CD4-positive, alpha-beta T cell treated with Interleukin-4 for 1 hour (primary cell): ENCODE data around the gene SIX2.
"Not testable (repeated sequence)": the region's sequence is repeated elsewhere in the genome, so short reads cannot be mapped to it uniquely, and the experiment has no call there.

ENCODE experiments used
- DNase-seq, 2 donors: peaks; one replicate each; pipeline ENCODE4 v3.0.0-alpha.2; 2020 to 2022

Gene SIX2

DNA sequence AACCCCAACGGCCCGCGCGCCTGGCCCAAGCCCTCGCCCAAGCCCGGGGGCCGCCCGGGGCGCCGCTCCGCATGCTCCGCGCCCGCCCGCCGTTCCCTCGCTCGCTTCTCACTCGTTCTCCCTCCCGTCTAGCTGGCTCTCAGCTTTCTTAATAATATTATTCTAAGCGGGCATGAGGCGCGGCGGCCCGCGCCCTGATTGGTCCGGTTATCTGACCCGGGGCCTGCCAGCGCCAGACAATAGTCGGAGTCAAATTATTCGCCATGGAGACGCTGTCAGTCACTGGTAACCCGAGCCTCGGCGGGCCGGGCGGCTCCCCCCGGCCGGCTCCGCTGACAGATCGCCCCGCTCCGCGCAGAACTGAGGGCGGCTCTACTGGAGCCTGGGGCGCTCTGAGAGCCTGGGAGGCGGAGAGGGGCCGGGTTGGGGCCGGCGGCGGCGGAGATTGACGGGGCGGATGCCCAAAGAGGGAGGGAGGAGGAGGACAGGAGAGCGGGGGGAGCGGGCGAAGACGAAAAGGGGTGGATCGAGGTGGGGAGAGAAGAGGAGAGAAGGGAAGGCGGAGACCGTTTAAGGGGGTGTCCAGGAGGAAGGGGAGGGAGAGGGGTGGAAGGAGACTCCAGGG, at the start of gene SIX2:
TSS of gene SIX2 (minus strand) at position 150 of the 625 bp plus-strand sequence. CDS start 342 bp downstream, outside the sequence.
- no peak for DNase-seq

DNA sequence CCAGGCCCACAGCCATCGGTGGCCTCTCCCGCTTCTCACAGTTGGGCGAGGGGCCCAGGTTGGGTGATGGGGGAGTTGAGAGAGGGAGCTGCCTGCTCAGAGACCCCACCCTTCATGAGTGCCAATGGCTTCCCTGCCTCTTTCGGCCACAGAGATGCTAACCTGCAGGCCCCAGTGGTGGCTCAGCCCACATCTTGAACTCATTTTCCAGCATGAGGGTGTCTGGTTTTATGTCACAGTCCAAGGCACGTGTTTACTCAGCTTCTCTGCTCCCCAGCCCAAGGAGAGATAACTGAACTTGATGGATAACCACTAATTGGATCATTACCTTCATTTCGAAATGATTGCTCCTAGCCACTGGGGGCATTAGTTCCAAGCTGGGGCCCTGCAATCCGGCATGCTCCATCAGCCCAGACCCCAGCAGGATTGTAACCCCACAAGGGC, 45.9 kb upstream of the SIX2 start:
- no peak for DNase-seq

DNA sequence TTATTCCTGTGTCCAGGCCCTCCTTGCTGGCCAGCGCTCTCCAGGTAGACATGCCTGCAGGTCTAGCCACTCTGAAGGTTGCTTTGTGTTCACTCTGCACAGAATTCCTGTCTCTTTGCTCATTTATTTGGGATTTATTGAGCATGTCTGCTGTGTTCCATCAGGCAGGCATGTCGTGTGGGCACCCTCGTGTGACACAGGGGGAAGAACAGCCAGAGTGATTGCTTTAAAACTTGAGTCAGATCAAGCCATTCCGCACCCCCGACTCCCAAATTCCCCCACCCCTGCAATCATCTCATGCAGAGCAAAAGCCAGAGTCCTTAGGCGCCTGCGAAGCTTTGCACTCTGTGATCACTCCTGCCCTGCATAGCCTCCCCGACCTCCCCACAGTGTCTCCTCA, 44.7 kb upstream of the SIX2 start:
- no peak for DNase-seq

DNA sequence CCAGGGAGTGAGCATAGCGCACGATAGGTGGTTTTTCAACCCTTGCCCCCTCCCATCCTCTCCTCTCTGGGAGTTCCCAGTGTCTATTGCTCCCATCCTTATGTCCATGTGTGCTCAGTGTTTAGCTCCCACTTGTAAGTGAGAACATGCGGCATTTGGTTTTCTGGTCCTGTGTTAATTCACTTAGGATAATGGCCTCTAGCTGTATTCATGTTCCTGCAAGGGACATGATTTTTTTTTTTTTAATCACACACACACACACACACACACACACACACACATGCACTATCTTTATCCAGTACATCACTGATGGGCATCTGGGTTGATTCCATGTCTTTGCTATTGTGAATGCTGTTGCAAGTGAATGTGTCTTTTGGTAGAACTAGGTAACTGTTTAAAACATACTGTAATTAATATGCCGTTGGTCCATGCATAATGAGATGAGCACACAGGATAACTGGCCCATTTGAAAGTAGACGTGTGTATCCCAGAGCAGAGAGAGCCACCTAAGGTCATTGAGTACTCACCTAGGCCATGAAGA, 43.2 kb upstream of the SIX2 start:
- no peak for DNase-seq

DNA sequence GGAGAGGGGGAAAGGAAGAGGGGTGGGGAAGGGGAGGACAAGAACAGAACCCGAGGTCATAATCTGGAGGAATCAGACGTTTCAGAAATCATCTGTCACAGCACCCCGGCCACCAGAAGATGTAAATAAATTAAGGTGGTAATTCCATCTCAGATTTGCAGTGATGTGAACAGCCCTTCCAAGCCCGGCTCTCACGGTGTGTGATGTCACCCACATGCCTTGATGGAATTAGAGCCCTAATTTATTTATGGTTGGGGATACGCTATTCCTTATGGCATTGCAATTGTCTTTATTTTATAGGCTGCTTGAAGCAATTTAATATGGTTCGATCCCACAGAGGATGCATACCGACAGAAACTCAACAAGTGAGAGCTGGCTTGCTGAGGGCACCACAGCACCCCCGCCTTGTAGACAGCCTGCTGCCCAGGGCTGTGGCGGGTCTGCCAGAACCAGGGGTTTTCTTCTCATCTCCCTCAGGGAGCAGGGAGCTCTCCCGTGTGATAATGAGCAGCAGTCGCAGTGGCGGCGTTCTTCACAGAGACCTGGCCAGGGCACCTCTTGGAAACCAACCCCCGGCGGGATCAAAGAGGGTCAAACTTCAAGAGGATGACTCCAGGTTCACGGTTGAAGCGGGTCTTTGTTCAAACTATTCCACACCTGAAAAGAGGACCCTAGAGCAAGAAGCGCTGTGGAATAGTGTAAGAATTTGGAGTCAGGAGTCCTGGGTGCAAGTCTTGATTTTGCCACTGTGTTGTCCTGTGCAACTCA, 40.5 kb upstream of the SIX2 start:
- DNase-seq: no peak

DNA sequence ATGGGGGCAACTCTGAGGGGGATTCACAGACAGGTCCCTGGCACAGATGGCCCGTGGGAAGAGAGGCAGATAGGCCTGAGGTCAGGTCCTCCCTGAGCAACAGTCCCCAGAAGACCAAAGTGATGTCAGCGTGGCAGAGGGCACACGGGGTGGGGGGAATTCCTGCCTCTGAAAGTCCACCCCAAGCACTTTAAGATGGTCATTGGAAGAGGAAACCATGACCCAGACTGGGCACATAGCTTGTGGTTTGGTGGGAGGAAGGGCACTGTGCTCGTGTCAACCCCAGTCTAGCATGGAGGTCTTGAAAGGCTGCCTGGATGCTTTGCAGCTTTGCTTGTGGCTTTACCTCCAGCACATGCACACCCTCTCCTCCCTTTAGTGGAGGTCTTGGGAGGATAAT, 38.0 kb upstream of the SIX2 start:
- no peak for DNase-seq

DNA sequence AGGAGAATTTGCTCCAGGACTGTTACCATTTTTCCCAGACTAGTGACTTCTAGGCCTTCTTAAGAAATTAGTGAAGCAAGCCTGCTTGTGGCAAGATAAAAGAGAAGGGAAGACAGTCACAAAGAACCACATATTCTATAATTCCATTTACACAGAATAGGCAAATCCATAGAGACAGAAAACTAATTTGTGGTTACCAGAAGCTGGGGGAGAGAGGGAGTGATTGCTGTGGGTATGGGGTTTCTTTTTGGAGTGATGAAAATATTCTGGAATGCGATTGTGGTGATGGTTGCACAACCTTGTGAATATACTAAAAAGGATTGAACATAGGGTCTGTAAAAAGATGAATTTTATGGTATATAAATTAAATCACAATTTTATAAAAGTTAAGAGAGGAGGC, 37.5 kb upstream of the SIX2 start:
- DNase-seq: no peak

DNA sequence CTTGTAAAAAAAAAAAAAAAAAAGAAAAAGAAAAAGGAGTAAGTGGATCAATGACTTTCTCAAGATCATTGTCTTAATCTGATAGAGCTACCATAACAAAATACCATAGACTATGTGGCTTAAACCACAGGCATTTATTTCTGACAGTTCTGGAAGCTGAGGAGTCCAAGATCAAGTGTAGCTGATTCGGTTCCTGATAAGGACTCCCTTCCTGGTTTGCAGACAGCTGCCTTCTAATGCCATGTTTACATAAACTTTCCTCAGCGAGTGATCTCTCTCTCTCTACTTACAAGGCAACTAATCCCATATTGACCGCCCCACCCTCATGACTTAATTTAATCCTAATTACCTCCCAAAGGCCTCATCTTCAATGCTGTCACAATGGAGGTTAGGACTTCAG, 36.5 kb upstream of the SIX2 start:
- DNase-seq: no peak

DNA sequence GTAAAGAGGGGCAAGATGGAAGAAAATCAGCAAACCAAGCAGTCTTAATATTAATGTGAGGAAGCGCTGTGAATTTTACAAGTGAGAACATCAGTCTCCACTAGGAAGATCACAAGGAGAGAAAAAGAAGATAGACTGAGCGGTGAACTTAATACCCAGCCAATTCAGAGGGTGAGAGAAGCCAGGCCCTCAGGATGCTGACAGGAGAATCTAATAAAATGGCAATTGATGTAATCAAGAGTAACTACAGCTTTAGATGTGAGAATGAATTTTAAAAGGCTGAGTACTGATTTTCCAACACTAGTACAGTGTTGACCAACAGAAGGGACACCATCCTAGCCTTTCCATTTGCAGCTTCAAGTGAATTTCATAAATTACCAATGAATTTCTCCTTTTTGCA, 35.7 kb upstream of the SIX2 start:
- DNase-seq: no peak

DNA sequence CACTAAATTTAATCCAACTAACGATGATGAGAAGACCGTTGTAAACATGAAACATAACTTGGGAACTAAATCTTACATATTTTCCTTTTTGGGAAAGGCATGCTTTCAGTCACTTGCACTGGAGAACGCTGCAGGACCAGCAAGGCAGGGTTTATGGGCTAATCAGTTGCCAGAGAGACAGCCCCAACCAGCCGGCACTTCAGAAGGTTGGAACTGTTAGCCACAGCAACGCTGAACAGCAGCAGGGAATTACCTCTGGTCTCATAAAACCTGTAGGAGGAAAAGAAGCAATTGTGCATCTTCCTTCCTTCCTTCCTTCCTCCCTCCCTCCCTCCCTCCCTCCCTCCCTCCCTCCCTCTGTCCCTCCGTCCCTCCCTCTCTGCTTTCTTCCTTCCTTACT, 33.9 kb upstream of the SIX2 start:
- DNase-seq: no peak

DNA sequence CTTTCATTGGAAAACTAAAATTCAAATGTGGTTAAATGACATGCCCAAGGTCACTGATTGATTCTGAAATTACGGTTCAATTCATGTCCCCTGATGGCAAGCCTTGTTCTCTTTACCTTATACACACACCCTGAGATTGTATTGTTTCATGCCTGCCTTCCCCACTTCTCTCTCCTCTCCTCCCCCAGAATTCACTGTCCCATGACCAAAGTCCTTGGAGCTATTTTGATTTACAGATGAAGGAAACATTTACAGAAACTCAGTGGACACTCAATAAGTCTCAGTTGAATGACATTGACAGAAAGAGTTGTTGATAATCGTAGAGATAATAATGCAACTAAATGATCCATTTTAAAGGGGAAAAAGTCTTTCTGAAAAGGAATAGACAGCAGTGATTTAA, 33.1 kb upstream of the SIX2 start:
- DNase-seq: no peak

DNA sequence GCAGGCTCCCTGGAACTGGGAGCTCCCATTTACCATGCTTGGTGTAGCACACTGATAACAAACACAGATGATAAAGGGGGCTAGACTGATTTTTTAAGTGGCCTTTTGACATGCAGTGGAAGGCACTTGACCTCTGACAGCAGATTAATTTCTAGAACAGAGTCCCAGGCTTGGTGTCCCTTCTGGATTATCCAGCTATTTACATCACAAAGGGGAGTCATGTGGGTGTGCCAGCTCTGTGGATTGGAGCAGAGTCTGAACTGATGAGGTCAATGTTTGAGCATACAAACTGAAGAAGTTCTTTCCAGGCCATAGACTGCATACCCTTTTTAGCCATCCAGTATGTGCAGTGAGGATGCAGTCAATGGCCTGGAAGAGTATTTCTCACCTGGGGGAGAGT, 31.5 kb upstream of the SIX2 start:
- no peak for DNase-seq

DNA sequence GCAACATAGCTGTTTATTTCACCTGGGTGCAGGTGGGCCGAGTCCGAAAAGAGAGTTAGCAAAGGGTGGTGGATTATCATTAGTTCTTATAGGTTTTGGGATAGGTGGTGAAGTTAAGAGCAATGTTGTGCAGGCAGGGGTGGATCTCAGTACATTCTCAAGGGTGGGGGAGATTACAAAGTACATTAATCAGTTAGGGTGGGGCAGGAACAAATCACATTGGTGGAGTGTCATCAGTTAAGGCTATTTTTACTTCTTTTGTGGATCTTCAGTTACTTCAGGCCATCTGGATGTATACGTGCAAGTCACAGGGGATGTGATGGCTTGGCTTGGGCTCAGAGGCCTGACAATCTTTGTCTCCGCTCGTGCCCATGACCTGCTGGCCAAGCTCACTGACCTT, 30.6 kb upstream of the SIX2 start:
- DNase-seq: not testable (repeated sequence)

DNA sequence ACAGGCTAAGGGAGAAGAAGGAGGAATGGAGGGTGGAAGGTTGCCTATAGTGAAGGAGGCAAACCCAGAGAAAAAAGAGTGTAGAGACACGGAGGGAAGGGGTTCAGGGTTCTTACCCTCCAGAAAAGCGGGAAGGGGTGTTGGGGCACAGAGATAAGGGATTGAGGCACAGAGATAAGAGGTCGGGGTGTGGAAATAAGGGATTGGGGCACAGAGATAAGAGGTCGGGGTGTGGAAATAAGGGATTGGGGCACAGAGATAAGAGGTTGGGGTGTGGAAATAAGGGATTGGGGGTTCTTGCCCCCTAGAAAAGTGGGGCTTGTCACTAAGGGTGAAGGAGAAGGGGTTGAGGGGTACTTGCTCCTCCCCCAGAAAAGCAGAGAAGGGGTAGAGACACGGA, 29.6 kb upstream of the SIX2 start:
- not testable (repeated sequence) for DNase-seq

DNA sequence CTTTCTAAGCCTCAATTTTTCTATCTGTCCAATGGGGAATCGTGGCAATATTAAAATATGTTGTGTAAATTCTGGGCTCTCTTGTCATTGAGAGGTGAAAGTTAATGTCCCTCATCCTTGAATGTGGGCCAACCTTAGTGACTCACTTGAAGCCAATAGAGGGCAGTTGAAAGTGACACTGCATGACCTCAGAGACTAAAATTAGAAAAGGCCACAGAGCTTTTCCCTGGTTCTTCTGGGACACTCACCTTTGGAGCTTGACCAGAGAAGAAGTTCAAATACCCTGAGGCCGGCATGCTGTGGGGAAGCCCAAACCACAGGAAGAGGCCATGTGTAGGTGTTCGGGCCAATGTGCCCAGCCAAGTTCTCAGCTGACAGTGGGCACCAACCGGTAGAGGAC, 24.1 kb upstream of the SIX2 start:
- DNase-seq: no peak

DNA sequence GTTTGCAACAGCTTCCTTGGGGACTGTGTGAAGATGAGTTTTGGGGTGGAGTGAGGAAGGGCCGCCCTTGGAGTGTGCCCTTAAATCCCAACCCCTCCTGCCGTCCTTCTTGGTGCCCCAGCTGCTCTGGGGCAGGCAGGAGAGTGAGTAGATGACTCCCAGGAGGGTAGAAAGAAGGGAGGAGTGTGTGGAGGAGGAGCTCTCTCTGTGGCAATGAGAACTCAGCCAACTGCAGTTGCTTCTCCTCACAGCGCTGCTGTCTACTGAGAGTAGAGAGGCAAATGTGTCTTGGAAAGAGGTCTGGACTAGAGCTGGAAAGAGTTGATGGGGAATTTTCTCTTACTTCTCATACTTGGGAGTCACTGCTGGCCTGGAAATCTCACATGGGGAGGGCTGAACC, 21.8 kb upstream of the SIX2 start:
- DNase-seq: no peak

DNA sequence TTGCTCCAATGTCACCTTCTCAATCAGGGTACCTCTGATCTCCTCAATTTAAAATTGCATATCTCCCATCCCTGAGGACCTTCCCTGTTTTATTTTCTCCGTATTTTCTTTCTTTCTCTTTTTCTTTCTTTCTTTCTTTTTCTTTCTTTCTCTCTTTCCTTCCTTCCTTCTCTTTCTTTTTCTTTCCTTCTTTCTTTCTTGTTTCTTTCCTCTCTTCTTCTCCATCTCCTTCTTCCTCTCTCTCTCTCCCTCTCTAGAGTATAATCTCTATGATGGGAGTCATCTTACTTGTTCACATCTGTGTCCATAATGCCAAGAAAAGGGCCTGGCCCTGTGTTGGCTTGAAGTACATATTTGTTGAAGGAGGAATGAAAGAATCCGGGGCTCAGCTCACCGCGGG, 21.3 kb upstream of the SIX2 start:
- DNase-seq: no peak

DNA sequence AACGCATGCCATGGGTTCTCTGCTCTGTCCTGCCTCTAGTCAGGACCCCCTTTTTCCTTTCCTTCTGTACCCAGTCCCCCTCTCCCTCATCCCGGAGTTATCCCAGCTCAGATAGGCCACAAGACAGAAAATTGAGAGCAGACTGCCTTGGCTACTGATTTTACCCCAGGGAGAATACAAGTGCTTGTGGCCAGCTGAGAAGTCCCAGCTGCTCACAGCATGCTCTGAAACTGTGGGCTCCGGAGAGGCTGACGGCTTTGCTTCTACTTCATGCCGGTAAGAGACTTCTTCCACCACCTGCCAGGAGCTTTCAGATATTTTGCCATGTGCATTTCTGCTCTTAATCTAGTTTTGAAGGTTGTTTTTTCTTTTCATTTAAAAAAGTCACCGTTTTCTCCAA, 20.0 kb upstream of the SIX2 start:
- no peak for DNase-seq

DNA sequence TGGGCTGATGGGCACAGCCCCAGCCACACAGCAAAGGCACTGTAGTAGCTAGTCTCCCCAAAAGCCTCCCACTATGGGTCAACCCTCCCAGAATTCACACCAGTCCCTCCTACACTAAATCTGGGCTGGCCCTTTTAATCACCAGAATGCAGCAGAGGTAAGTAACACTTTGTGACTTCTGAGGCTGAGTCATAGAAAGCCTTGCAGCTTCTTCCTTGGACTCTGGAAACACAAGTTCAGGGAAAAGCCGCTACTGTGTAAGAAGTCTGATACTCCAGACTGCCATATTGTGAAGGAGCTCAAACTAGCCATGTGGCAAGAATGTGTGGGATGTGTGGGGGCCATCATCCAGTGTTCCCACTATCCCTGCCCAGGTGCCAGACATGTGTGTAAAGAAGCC, 19.0 kb upstream of the SIX2 start:
- no peak for DNase-seq

DNA sequence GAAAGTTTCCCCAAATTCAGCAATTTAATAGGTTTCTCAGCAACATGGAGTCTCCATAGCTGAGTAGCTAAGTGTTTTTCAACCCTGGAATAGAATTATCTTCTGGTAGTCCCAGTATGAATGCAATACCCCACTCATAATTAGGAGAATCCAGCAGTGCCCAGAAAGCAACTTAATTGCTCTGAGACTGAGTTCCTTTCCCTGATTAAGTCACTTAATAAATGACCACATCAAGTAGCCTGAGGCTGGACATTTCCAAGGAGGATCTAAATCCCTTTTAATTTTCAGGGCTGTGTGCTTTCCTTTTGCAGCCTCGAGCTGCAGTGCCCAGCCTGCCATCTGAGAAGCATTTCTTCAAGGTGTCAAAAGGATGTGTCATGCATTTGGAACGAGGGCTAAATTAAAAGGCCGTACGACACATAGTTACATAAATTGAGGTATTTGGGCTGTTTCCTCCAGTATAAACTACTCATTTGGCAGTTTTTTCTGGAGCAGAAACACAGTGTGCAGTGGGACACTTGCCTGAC, 17.7 kb upstream of the SIX2 start:
- DNase-seq: no peak

DNA sequence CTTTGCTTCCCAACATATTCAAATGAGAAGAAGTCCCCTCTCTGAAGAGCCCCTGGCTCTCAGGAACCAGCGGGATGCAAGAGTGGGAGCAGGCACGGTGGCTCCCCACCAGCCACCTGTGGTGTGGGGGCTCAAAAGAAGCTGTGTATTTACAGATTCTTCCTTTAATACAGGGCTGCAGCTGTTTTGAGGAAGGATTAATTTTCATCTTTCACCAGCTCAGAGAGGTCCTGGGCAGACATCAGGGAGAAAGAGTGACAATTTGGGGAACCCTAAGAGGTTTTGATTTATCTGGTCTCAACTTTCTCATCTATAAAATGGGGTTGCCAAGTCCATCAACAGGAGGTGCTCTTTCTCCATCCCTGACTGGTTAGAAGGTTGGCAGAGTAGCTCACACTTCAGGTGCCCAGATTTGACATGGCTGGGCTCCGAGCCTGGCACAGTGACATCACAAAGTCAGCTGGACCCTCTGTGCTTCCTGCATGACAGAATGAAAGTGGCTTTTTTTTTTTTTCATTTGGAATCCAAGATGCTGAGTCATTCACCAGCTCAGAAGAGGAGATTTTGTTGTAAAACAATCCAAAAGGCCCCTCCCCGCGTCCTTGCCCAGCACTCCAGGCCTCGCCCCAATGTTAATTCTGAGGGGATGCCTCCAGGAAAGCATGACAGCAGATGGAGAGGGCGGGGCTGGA, 15.5 kb upstream of the SIX2 start:
- no peak for DNase-seq

DNA sequence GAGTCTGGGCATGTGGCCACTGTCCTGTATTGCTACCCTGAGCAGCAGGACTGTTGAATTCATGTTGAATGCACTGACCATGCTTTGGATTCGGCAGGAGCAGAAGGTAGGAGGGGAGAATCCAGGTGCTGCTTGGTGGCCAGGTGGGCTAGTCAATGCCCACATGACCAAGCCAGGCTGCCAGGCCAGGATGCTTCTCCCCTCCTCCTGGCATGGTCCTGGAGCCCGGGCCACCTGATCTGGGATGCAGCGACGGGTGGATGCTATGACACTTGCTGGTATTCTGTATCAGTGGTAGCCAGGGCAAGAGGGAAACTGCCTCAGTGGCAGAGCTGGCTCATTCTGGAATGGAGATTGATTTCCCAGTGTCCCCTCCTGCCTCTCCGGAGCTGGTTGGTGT, 14.8 kb upstream of the SIX2 start:
- no peak for DNase-seq

DNA sequence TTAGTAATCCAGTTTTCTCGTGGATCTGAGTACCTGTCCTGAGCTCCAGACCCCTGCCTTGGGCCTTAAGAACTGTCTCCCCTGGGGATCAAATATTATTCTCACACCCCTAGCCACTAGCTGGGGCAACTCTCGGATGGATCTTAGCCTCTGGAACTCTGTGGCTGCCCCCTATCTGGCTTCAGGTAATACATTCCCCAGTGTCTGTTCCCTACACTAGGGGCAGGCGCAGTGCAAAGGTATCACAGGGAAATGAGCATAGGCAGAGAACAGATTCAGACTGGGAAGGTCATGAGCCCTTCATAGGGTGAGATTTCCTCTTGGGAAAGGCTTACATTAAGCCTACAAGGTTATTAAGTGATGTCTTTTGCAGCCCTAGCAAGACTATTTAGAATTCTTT, 11.2 kb upstream of the SIX2 start:
- no peak for DNase-seq

DNA sequence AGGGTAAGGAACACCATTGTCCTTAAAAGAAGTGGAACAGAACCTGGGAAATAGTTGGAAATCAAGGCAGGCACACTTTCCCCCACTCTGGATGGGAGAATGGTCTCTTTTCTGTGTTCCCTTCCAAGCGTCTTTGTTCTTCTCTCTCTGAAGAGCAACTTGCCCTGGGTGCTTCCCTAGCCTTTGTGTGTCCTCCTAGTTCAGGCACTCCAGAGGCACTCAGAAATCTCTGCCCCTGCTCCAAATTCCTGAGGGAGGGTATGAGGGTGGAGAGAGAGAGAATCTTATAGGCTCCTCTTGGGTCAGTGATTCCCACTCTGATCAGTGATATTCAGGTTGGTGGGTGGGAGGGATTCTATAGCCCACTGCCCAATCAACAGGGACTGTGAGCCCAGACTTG, 8.8 kb upstream of the SIX2 start:
- DNase-seq: no peak
